Measurements from ENCODE around the gene NRBF2.

- TF ChIP-seq CTCF (IDR thresholded peaks at IDR 0.05; ENCODE audit: low read depth, low read length) (no peak), EZH2phosphoT487 (IDR thresholded peaks at IDR 0.05; ENCODE audit: low read depth) (no peak)
These were observed 17.6 kb downstream of the NRBF2 start for GRCh38 chr10:63150745-63151144.
